PC-3 (cell line): ENCODE data around the gene SLC32A1. TPM values are rescaled to one million over a fixed set of nuclear protein-coding genes. Genes with fewer than 3 reads are reported as not detected.

Experiments
- ATAC-seq: fragments of 200-7000 bp; cut with Tn5 transposase; 2 replicates; pipeline ENCODE4 v1.9.1; 2020; ENCODE audit warnings: mild to moderate bottlenecking, moderate library complexity
- BruUV-seq: library from RNA; stranded (reverse); fragments of 400-500 nt; replicated peaks from 2 replicates; lab custom pipeline; 2021; lab: Mats Ljungman, UMichigan
- CTCF ChIA-PET: fragments of 300-600 bp; sonication (Branson Sonifier 250); formaldehyde crosslinking; loops from one replicate; lab custom pipeline; 2022; ENCODE audit warnings: antibody characterized with exemption; lab: Charles Lee
- POLR2A ChIA-PET: fragments of 300-600 bp; sonication (Branson Sonifier 250); formaldehyde crosslinking; loops from one replicate; lab custom pipeline; 2022; ENCODE audit warnings: antibody characterized with exemption; ENCODE audit not compliant: unreplicated experiment; lab: Charles Lee
- DNase-seq: peaks from one replicate; pipeline ENCODE4 v3.0.0-alpha.2; 2015
- H2AFZ ChIP-seq: fragments of 300-600 bp; sonication (generic); 2 replicates; pipeline ENCODE4 v1.6.0; 2016; ENCODE audit warnings: antibody characterized with exemption, low read length
- H3F3A ChIP-seq: fragments of 300-600 bp; sonication (generic); one replicate; pipeline ENCODE4 v1.6.0; 2017; ENCODE audit warnings: antibody characterized with exemption, low read length, control low read depth, mild to moderate bottlenecking; ENCODE audit not compliant: unreplicated experiment
- H3K27ac ChIP-seq: fragments of 300-600 bp; sonication (generic); 2 replicates; pipeline ENCODE4 v1.5.1; 2016; ENCODE audit warnings: mild to moderate bottlenecking, low read length
- H3K27me3 ChIP-seq: fragments of 300-600 bp; sonication (generic); 2 replicates; pipeline ENCODE4 v1.6.1; 2016; ENCODE audit warnings: low read length, mixed read lengths
- H3K36me3 ChIP-seq: fragments of 300-600 bp; sonication (generic); 2 replicates; pipeline ENCODE4 v1.6.1; 2016; ENCODE audit warnings: low read depth, mixed run types, low read length, mixed read lengths
- H3K4me1 ChIP-seq: fragments of 300-600 bp; sonication (generic); 2 replicates; pipeline ENCODE4 v1.5.1; 2016; ENCODE audit warnings: low read length; ENCODE audit not compliant: insufficient read depth
- H3K4me2 ChIP-seq: fragments of 300-600 bp; sonication (generic); 2 replicates; pipeline ENCODE4 v1.6.0; 2016; ENCODE audit warnings: low read length
- H3K4me3 ChIP-seq: fragments of 300-600 bp; sonication (generic); 2 replicates; pipeline ENCODE4 v1.5.1; 2016; ENCODE audit warnings: mild to moderate bottlenecking, low read length, mixed read lengths
- H3K79me2 ChIP-seq: fragments of 300-600 bp; sonication (generic); 2 replicates; pipeline ENCODE4 v1.6.1; 2017; ENCODE audit warnings: low read length, mixed read lengths
- H3K9ac ChIP-seq: fragments of 300-600 bp; sonication (generic); 2 replicates; pipeline ENCODE4 v1.6.0; 2016; ENCODE audit warnings: mild to moderate bottlenecking, low read length
- H3K9me2 ChIP-seq: fragments of 300-600 bp; sonication (generic); replicated peaks from 2 replicates; pipeline ENCODE4 v1.6.1; 2016; ENCODE audit warnings: mixed run types, low read length, mixed read lengths
- H3K9me3 ChIP-seq: fragments of 300-600 bp; sonication (generic); 2 replicates; pipeline ENCODE4 v1.6.1; 2016; ENCODE audit warnings: low read length, mixed read lengths
- H4K20me1 ChIP-seq: fragments of 300-600 bp; sonication (generic); 2 replicates; pipeline ENCODE4 v1.6.1; 2016; ENCODE audit warnings: low read length, mixed read lengths
- EZH2 ChIP-seq: fragments of 300-600 bp; sonication (generic); IDR thresholded peaks from one replicate; pipeline ENCODE4 v1.6.1; 2017; ENCODE audit warnings: antibody characterized with exemption, mild to moderate bottlenecking, low read length; ENCODE audit not compliant: unreplicated experiment
- EZH2phosphoT487 ChIP-seq: fragments of 300-600 bp; sonication (generic); IDR thresholded peaks from 2 replicates; pipeline ENCODE4 v1.6.1; 2018; ENCODE audit warnings: mild to moderate bottlenecking, antibody characterized with exemption, low read length, borderline replicate concordance
- intact Hi-C: fragments of 100-400 bp; cut with micrococcal nuclease; formaldehyde crosslinking; loops from 2 replicates; pipeline ENCODE4 v1.9.0; 2023
- total RNA-seq: library from RNA; depleted of rRNA; stranded (reverse); fragments of >200 nt; gene quantifications from 2 replicates; pipeline ENCODE4 v1.2.3, GENCODE V29; 2014
- TF ChIP-seq, protein P1 (sequence below): fragments of 300-600 bp; sonication (generic); conservative IDR thresholded peaks from 2 replicates; pipeline ENCODE4 v1.5.1; 2017; ENCODE audit warnings: antibody characterized with exemption, low read depth, mild to moderate bottlenecking, low read length

SLC32A1 gene
- total RNA-seq, 1 experiment from 2014 or later, result not detected

DNA sequence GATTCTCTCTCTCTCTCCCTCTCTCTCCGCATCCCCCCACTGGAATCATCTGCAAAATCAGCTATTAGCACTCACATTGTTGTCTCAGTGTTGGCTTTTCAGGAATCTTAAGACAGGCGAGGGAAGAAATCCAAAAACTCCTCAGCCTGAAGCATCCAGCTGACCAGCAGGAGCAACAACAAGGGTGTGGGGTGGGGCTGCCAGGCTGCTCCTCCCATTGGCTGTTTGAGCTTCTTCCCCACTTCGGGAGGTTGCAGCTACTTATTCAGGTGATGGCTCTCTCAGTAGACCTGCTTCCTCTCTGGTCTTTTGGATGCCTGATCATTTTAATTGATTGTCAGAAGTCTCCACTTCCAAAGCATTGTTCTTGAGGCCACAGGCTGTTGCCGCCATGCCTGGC is 24.1 kb upstream of the SLC32A1 start:
- DNase-seq (no peak), ATAC-seq (no peak)
- Histone ChIP-seq H3K36me3 (no peaks in the 10 kb centered on the region), H2AFZ (no peak overlapping the region), H4K20me1 (no peaks in the 10 kb centered on the region), H3K27me3 (peaks cover 92% of the 10 kb centered on the region), H3F3A (no peaks in the 10 kb centered on the region), H3K79me2 (no peaks in the 10 kb centered on the region), H3K4me1 (no peaks in the 10 kb centered on the region), H3K4me3 (no peak overlapping the region), H3K9me3 (no peaks in the 10 kb centered on the region), H3K4me2 (no peak overlapping the region), H3K9ac (no peak overlapping the region), H3K27ac (no peak overlapping the region), H3K9me2 (no peaks in the 10 kb centered on the region)
- BruUV-seq, result no TSS peak
- ChIA-PET POLR2A (no interaction called here), CTCF (no interaction called here)
- intact Hi-C loops, result no loop called here
- TF ChIP-seq EZH2phosphoT487, result no peak

DNA sequence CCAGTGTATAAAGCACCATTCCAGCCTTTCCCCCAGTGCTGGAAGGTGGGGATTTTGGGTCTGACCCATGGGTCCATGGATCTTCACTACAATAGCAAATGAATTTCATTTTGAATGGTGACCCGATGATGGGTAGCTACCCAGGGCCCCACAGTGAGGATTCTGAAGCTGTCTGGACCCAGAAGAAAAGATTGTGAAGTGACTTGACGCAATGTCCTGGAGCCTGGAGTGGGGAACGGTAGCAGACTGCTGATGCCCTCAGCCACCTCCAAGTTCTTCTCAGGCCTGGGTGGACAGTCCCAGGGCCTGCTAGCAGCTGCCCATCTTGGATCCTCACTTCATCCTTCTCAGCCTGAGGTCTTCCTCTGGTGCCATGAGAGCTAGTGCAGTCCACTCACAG is 23.4 kb upstream of the SLC32A1 start:
- no peak for ATAC-seq
- H2AFZ ChIP-seq, result no peak overlapping the region
- no peaks in the 10 kb centered on the region for H3K4me1 ChIP-seq
- POLR2A ChIA-PET, result no interaction called here
- H4K20me1 ChIP-seq, result no peaks in the 10 kb centered on the region
- H3K4me2 ChIP-seq, result no peak overlapping the region
- intact Hi-C loops, result no loop called here
- H3K9ac ChIP-seq, result no peak overlapping the region
- DNase-seq, result no peak
- H3K36me3 ChIP-seq, result no peaks in the 10 kb centered on the region
- TF ChIP-seq EZH2phosphoT487, result no peak
- TF ChIP-seq EZH2, result no peak
- TF ChIP-seq, protein P1, sequence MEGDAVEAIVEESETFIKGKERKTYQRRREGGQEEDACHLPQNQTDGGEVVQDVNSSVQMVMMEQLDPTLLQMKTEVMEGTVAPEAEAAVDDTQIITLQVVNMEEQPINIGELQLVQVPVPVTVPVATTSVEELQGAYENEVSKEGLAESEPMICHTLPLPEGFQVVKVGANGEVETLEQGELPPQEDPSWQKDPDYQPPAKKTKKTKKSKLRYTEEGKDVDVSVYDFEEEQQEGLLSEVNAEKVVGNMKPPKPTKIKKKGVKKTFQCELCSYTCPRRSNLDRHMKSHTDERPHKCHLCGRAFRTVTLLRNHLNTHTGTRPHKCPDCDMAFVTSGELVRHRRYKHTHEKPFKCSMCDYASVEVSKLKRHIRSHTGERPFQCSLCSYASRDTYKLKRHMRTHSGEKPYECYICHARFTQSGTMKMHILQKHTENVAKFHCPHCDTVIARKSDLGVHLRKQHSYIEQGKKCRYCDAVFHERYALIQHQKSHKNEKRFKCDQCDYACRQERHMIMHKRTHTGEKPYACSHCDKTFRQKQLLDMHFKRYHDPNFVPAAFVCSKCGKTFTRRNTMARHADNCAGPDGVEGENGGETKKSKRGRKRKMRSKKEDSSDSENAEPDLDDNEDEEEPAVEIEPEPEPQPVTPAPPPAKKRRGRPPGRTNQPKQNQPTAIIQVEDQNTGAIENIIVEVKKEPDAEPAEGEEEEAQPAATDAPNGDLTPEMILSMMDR, result no peak
- no peak overlapping the region for H3K4me3 ChIP-seq
- no TSS peak for BruUV-seq
- no peak overlapping the region for H3K27ac ChIP-seq
- peaks cover 94% of the 10 kb centered on the region for H3K27me3 ChIP-seq
- H3K79me2 ChIP-seq, result no peaks in the 10 kb centered on the region
- no peaks in the 10 kb centered on the region for H3K9me3 ChIP-seq
- CTCF ChIA-PET, result no interaction called here
- H3F3A ChIP-seq, result no peaks in the 10 kb centered on the region
- no peaks in the 10 kb centered on the region for H3K9me2 ChIP-seq

DNA sequence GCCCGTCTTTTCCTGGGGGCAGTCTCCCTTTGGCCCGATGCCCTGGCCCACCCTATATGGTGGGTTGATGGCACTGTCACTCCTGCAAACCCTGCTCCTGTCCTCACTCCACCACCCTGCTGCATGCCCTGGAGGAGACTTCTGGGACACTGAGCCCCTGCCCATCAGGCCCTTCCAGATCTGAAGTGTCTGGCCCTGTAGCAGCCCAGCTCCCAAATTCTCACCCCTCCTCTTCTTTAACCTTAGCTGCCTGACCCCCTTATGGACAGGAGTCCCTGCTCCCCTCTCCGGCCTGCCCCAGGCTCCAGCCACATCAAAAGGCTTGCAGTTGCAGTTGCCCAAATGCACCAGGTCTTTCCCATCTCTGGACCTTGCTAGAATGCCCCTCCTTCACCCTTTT is 20.8 kb upstream of the SLC32A1 start:
- Histone ChIP-seq H3K27ac (no peak overlapping the region), H3K4me3 (no peak overlapping the region), H4K20me1 (no peaks in the 10 kb centered on the region), H3K9me2 (no peaks in the 10 kb centered on the region), H3K79me2 (no peaks in the 10 kb centered on the region), H3K27me3 (peaks cover 76% of the 10 kb centered on the region), H3F3A (no peaks in the 10 kb centered on the region), H3K9me3 (no peaks in the 10 kb centered on the region), H2AFZ (no peak overlapping the region), H3K4me1 (no peaks in the 10 kb centered on the region), H3K9ac (no peak overlapping the region), H3K36me3 (no peaks in the 10 kb centered on the region), H3K4me2 (no peak overlapping the region)
- ATAC-seq (no peak), DNase-seq (no peak)
- no TSS peak for BruUV-seq
- TF ChIP-seq, protein P1, result no peak
- TF ChIP-seq EZH2 (no peak), EZH2phosphoT487 (no peak)
- CTCF ChIA-PET, result no interaction called here
- intact Hi-C loops, result no loop called here
- POLR2A ChIA-PET, result no interaction called here
